Breast epithelium (tissue), 3 donors: ENCODE results near the gene GLDN.

ENCODE experiments used
- POLR2A ChIP-seq: fragments of 450-650 bp; IDR thresholded peaks from one replicate; pipeline ENCODE4 v1.6.1; 2016; ENCODE audit warnings: antibody characterized with exemption, mild to moderate bottlenecking, moderate library complexity
- POLR2AphosphoS5 ChIP-seq, 3 donors: sonication (generic); formaldehyde crosslinking; IDR thresholded peaks; one replicate each; pipeline ENCODE4 v1.6.1; 2017; ENCODE audit warnings: antibody characterized with exemption in 3 of 3
- TF ChIP-seq, protein P1 (sequence below), 3 donors: fragments of 450-650 bp; IDR thresholded peaks; one replicate each; pipeline ENCODE4 v1.5.1; 2016 to 2017; ENCODE audit warnings: antibody characterized with exemption in 3 of 3, mild to moderate bottlenecking in 3 of 3, moderate library complexity in 3 of 3

DNA sequence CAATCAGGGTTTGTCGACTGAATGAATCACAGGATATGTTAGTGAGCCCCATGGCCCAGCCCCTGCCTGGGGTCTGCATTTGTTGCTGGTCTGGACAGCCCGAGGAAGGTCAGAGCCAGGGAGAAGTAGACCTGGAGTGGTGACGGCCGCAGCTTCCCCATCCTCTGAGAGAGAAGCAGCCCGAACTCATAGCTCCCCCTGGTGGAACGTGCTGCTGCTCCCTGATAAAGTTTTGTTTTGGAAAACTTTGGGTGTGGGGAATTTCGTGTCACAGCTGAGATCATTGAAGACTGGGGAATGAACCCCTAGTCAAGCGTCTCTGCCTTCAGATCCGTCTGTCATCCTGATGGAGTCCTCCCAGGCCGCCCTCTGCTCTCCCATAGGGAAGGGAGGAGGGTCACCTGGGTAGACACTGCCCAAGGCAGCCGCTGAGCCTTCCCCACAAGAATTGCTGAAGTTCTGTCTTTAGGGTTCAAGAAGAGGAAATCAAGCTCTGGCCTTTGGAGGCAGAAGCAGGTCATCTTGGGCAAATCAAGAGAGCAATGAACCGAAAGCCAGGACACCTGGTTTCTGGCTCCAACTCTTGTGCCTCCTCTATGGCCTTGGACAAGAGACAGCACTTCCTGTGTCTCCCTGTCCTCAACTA, 60.5 kb downstream of the GLDN start:
- TF ChIP-seq, protein P1, sequence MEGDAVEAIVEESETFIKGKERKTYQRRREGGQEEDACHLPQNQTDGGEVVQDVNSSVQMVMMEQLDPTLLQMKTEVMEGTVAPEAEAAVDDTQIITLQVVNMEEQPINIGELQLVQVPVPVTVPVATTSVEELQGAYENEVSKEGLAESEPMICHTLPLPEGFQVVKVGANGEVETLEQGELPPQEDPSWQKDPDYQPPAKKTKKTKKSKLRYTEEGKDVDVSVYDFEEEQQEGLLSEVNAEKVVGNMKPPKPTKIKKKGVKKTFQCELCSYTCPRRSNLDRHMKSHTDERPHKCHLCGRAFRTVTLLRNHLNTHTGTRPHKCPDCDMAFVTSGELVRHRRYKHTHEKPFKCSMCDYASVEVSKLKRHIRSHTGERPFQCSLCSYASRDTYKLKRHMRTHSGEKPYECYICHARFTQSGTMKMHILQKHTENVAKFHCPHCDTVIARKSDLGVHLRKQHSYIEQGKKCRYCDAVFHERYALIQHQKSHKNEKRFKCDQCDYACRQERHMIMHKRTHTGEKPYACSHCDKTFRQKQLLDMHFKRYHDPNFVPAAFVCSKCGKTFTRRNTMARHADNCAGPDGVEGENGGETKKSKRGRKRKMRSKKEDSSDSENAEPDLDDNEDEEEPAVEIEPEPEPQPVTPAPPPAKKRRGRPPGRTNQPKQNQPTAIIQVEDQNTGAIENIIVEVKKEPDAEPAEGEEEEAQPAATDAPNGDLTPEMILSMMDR (IDR thresholded peaks at IDR 0.05): peak in 1 of 3 donors; percentile 5
- TF ChIP-seq POLR2A (no peak), POLR2AphosphoS5 (IDR thresholded peaks at IDR 0.05) (no peak)
